Measurements from ENCODE around the gene UBE2N.
"Not testable (repeated sequence)": the region's sequence is repeated elsewhere in the genome, so short reads cannot be mapped to it uniquely, and the experiment has no call there.

Gene UBE2N

DNA sequence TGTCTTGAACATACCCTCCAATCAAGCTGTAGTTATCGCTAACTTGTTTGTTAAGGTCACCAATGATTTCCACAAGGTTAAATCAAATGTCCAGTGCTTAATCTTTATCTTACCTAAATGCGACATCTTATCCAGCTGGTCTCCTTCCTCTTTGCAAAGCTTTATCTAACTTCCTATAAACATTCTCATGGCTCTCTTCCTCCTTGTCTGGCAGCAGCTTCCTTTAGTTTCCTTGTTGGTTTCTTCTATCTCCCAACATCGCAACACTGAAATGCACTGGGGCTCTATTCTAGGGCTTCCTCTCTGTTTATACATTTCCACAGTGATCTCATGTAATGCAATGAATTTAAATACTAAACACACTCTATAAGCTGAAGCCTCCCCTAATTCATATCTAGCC is 28.7 kb downstream of the UBE2N start:
- TF ChIP-seq FOXP2 (optimal IDR thresholded peaks at IDR 0.05; ENCODE audit: control extremely low read depth, extremely low read length, insufficient read depth) (no peak), POLR2AphosphoS5 (IDR thresholded peaks at IDR 0.05; ENCODE audit: borderline replicate concordance, low read depth, low read length) (no peak), EZH2 (IDR thresholded peaks at IDR 0.05) (no peak)

DNA sequence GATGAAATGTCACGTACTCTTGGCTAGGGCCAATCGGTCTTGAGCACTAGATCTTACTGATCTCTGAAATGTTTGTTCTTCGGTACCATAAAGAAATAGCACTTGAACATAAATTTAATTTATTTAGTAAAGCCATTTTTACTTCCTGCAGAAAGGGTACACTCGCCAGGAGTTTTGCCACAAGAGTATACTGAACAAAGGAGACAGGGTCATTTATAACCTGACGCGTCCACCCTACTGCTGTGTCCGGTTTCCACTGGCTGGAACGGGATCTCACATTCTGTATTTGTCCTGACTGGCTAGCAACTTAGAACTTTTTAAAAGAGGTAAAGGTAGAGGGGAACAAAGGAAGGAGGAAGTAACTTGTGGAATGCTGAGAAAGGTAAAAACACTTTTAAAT is 29.4 kb downstream of the UBE2N start:
- Histone ChIP-seq H3K36me3 (ENCODE audit: insufficient read depth, low read length) (peaks cover 38% of the 10 kb centered on the region), H3K27ac (0 out of 2 replicates have a peak overlapping the region, but pooled peaks have one; percentile 69)
- not testable (repeated sequence) for H3K9ac ChIP-seq (ENCODE audit: insufficient read length); H3K9me3 ChIP-seq (ENCODE audit: low read depth, low read length); DNase-seq (ENCODE audit: low read depth, low spot score); H3K4me3 ChIP-seq

More for the DNA sequence above, 28.7 kb downstream of the UBE2N start:
- Histone ChIP-seq H3K27ac (no peak overlapping the region), H3K4me3 (no peak overlapping the region), H3K36me3 (ENCODE audit: insufficient read depth, low read length) (peaks cover 31% of the 10 kb centered on the region), H3K9me3 (ENCODE audit: low read depth, low read length) (no peaks in the 10 kb centered on the region), H3K9ac (ENCODE audit: insufficient read length) (no peak overlapping the region)
- DNase-seq (ENCODE audit: low read depth, low spot score): no peak

DNA sequence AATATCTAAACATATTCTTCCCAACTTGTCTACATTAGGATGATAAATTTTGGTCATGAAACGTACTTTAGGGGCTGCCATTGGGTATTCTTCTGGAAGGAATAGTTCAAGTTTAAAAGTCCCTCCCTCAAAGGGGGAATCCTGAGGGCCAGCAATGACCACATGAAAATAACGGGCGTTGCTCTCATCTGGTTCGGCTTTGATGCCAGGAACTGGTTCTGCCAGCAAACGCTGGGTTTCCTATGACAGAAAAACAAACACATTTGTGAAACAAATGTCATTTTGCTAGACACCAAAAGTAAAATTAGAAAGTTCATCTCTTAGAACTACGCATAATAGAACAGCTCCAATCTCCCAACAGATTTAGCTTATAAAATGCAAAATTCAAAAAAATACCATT is 30.7 kb downstream of the UBE2N start:
- H3K4me3 ChIP-seq: not testable (repeated sequence)
- H3K27ac ChIP-seq: peak overlapping the region; percentile 69

DNA sequence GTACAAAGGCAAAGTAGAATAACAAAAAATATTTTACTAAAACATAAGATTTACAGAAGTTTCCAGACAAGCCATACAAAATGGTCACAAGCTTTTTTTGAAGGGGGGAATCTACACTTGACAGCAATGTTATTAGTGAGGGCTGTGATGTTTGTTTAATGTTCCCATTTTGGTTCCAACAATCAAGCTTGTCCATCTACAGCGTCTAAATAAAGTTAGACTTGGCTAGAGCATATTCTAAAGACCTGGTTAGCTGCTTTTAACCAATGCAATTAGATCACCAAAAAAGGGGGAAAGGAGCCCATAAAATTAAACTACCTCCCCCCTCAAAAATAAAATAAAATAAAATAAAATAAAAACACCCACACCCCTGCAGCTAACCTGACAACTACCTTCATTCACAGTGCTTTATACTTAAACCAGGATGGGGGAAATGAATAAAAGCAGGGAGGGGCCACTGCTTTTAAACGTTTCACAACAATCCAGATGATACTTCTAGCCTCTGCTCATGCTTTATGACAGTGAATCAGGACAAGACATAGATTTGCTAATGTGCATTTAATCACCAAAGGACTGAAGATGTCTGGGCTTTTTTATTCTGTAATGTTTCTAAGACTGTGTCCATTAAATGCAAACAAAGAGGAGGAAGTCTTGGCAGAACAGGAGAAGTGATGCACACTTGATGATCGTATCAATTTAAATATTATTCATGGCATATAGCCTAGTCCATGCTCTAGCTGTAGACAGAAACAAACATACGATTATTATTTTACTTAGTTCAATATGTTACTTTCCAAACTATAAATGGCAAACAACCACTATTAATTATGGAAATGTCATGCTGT is 32.2 kb downstream of the UBE2N start:
- not testable (repeated sequence) for DNase-seq (ENCODE audit: low read depth, low spot score)

More for the DNA sequence above, 30.7 kb downstream of the UBE2N start:
- not testable (repeated sequence) for DNase-seq (ENCODE audit: low read depth, low spot score); H3K9ac ChIP-seq (ENCODE audit: insufficient read length); H3K9me3 ChIP-seq (ENCODE audit: low read depth, low read length)
- H3K36me3 ChIP-seq (ENCODE audit: insufficient read depth, low read length): peaks cover 44% of the 10 kb centered on the region

DNA sequence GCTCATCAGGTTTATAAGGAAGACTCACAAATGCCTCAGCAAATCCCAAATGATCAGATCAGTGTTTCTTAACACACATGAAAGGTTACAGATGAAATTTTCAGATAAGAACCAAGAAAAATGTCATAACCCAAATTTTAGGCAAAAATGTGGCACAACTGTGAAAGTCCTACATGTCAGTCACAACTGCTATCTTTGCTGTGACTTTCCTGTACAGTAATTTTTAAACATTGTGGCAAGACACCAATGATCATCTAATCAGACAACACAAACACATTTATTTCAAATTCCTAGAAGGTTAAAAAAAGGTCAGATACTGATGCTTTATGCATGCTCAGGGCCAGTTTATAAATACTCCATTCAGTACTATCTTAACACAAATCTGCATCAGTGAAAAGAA is 32.9 kb downstream of the UBE2N start:
- DNase-seq (ENCODE audit: low read depth, low spot score): no peak
- TF ChIP-seq EZH2 (IDR thresholded peaks at IDR 0.05): no peak
- no peak for TF ChIP-seq FOXP2 (optimal IDR thresholded peaks at IDR 0.05; ENCODE audit: control extremely low read depth, extremely low read length, insufficient read depth)
- TF ChIP-seq POLR2AphosphoS5 (IDR thresholded peaks at IDR 0.05; ENCODE audit: borderline replicate concordance, low read depth, low read length): no peak
- peaks cover 57% of the 10 kb centered on the region for H3K36me3 ChIP-seq (ENCODE audit: insufficient read depth, low read length)

More for the DNA sequence above, 32.2 kb downstream of the UBE2N start:
- Histone ChIP-seq H3K36me3 (ENCODE audit: insufficient read depth, low read length) (peaks cover 49% of the 10 kb centered on the region), H3K27ac (peak overlapping the region; percentile 70)
- not testable (repeated sequence) for H3K9me3 ChIP-seq (ENCODE audit: low read depth, low read length); H3K9ac ChIP-seq (ENCODE audit: insufficient read length); H3K4me3 ChIP-seq

DNA sequence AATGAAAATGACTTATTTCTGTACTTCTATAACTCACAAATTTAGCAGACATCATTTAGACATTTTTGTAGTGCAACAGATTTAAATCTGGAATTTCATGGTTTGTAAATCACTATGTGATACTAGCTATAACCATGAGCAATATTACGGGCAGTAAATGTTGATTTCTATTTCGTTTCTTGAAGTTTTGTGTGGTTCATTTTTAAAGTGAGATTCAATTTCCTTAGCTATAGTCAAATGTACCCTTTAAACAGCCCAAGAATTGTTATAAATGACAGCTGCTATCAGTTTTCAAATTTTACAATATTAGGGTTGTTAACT is 33.8 kb downstream of the UBE2N start:
- H3K36me3 ChIP-seq (ENCODE audit: insufficient read depth, low read length): peaks cover 65% of the 10 kb centered on the region

More for the DNA sequence above, 32.9 kb downstream of the UBE2N start:
- Histone ChIP-seq H3K9ac (ENCODE audit: insufficient read length) (no peak overlapping the region), H3K4me3 (no peak overlapping the region), H3K9me3 (ENCODE audit: low read depth, low read length) (no peaks in the 10 kb centered on the region), H3K27ac (peak overlapping the region; percentile 70)

DNA sequence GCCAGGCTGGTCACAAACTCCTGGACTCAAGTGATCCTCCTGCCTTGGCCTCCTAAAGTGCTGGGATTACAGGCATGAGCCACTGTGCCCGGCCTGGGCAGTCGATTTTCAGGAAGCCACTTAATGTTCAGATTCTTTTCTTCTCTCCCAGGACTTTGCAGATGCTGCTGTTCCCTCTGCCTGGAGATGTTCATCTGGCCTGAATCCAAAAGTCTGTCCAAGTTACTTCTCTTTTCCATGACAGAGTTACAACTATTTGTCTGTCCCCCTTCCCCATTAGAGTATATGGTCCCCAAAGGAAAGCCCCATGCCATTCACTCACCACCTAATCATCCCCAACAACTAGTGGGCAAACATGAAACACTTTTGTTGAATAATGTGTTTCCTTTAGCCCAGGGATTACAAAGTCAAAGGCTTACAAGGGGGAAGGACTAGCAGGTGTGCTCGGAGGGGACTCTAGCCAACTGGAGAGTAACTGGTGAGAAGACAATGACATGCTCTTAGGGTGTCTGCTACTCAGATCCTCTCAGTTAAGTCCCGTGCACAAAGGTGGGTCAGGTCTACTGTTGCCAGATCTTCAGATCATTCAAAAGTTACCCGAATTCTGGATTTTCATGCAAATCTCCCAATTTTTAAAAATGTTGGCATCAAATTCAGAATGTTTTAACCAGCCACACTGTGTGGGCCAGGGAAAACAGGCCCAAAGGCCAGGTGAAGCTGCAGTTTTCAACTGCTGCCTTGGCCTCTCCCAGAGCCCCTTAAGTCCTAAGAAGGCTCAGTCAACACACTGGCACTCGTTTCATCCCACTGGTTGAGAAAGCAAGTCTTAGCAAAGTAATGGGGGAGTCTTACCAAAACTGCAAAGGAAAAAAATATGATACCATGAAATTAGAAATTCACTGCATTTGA is 34.4 kb downstream of the UBE2N start:
- H3K4me3 ChIP-seq: no peak overlapping the region
- no peak for TF ChIP-seq FOXP2 (optimal IDR thresholded peaks at IDR 0.05; ENCODE audit: control extremely low read depth, extremely low read length, insufficient read depth)
- peak; percentile 34; the same call in 1 of the 2 replicates for TF ChIP-seq POLR2AphosphoS5 (IDR thresholded peaks at IDR 0.05; ENCODE audit: borderline replicate concordance, low read depth, low read length)
- TF ChIP-seq EZH2 (IDR thresholded peaks at IDR 0.05): no peak
- peak overlapping the region; percentile 70 for H3K27ac ChIP-seq
- H3K9me3 ChIP-seq (ENCODE audit: low read depth, low read length): no peaks in the 10 kb centered on the region
- H3K9ac ChIP-seq (ENCODE audit: insufficient read length): no peak overlapping the region
- H3K36me3 ChIP-seq (ENCODE audit: insufficient read depth, low read length): peaks cover 72% of the 10 kb centered on the region
- no peak for DNase-seq (ENCODE audit: low read depth, low spot score)

More for the DNA sequence above, 33.8 kb downstream of the UBE2N start:
- Histone ChIP-seq H3K9ac (ENCODE audit: insufficient read length) (no peak overlapping the region), H3K27ac (peak overlapping the region; percentile 70), H3K4me3 (no peak overlapping the region), H3K9me3 (ENCODE audit: low read depth, low read length) (no peaks in the 10 kb centered on the region)
- DNase-seq (ENCODE audit: low read depth, low spot score): no peak
- TF ChIP-seq EZH2 (IDR thresholded peaks at IDR 0.05) (no peak), FOXP2 (optimal IDR thresholded peaks at IDR 0.05; ENCODE audit: control extremely low read depth, extremely low read length, insufficient read depth) (no peak), POLR2AphosphoS5 (IDR thresholded peaks at IDR 0.05; ENCODE audit: borderline replicate concordance, low read depth, low read length) (no peak)

DNA sequence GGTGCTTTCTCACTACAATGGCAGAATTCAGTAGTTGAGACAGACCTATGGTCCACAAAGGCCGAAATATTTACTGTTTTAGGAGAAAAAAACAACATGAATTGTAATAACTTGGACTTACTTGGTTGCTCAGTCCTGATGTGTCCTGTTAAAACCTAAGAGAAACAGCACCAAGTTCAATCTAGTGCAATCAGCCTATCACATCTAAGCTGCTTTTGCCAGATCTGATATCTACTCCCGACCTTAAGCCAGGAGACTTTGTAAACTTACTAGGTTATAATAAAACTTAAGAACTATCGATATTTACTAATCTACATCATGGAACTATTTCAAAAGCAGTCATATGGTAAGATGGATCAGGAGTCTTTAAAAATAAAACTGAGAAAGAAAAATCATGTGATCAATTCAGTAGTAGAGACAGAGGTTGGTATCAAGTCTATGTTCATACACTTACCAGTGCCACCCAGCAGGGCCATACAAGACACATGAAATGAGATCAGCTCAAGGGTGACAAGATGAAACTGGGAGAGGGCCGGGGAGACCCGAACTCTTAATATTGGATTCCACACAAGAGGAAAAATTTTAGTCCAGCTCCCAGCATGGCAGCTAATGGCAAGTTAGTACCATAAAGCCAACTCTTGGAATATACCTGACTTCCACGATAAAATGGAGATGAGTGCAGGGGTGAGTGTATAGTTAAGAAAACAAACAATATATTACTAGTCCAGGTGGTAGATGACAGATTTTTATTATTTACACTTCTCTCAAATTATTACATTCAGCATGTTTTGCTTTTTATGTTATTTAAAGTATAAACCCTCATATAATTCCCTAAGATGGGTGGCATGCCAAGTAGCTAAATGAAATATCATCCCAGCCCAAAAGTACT is 36.5 kb downstream of the UBE2N start:
- peak; percentile 25; the same call in 1 of the 2 replicates for TF ChIP-seq POLR2AphosphoS5 (IDR thresholded peaks at IDR 0.05; ENCODE audit: borderline replicate concordance, low read depth, low read length)
- TF ChIP-seq FOXP2 (optimal IDR thresholded peaks at IDR 0.05; ENCODE audit: control extremely low read depth, extremely low read length, insufficient read depth): no peak

More for the DNA sequence above, 36.5 kb downstream of the UBE2N start:
- H3K9me3 ChIP-seq (ENCODE audit: low read depth, low read length): no peaks in the 10 kb centered on the region
- DNase-seq (ENCODE audit: low read depth, low spot score): no peak
- H3K27ac ChIP-seq: peak overlapping the region; percentile 76
- H3K4me3 ChIP-seq: no peak overlapping the region
- H3K9ac ChIP-seq (ENCODE audit: insufficient read length): no peak overlapping the region
- peaks cover 67% of the 10 kb centered on the region for H3K36me3 ChIP-seq (ENCODE audit: insufficient read depth, low read length)

All from SK-N-MC (cell line).